Measurements from ENCODE around the gene TRIM67. TPM values are rescaled to one million over a fixed set of nuclear protein-coding genes. Genes with fewer than 3 reads are reported as not detected.
"Not testable (repeated sequence)": the region's sequence is repeated elsewhere in the genome, so short reads cannot be mapped to it uniquely, and the experiment has no call there.

Gene TRIM67
- total and polyA plus RNA-seq, 2 experiments from 2014 or later: not detected

- in situ Hi-C loops (cut with MboI): no loop called here
These were observed 39.7 kb upstream of the TRIM67 start for GRCh38 chr1:231122143-231122542.

GRCh38 chr1:231124746-231125145 is 37.1 kb upstream of the TRIM67 start:
- H2AFZ ChIP-seq: no peak overlapping the region
- TF ChIP-seq EZH2phosphoT487 (IDR thresholded peaks at IDR 0.05; ENCODE audit: insufficient read depth, low read depth) (no peak), EZH2 (IDR thresholded peaks at IDR 0.05; ENCODE audit: insufficient read depth, poor library complexity, severe bottlenecking) (no peak)
- H3K4me2 ChIP-seq (ENCODE audit: unreplicated experiment): no peak overlapping the region
- H3K4me1 ChIP-seq (ENCODE audit: insufficient read depth): no peaks in the 10 kb centered on the region
- no peaks in the 10 kb centered on the region for H4K20me1 ChIP-seq (ENCODE audit: insufficient read depth)
- no peaks in the 10 kb centered on the region for H3K9me2 ChIP-seq (ENCODE audit: insufficient read depth)
- no peaks in the 10 kb centered on the region for H3F3A ChIP-seq (ENCODE audit: insufficient read depth)
- no peaks in the 10 kb centered on the region for H3K9me3 ChIP-seq (ENCODE audit: low read depth)
- in situ Hi-C loops (cut with MboI): no loop called here
- no peak for DNase-seq
- H3K79me2 ChIP-seq (ENCODE audit: insufficient read depth): no peaks in the 10 kb centered on the region
- H3K36me3 ChIP-seq (ENCODE audit: low read depth): no peaks in the 10 kb centered on the region
- H3K27ac ChIP-seq: no peak overlapping the region
- no peaks in the 10 kb centered on the region for H3K27me3 ChIP-seq (replicated peaks; ENCODE audit: insufficient read depth)
- H3K4me3 ChIP-seq: no peak overlapping the region
- WGBS, 2 experiments (ENCODE audit: low coverage in 1 of 2, low lambda C conversion rate in 2 of 2, missing lambda C conversion rate in 2 of 2): 50 to 52% methylated on average over 13 to 14 of the region's 14 CpGs
- no peak overlapping the region for H3K9ac ChIP-seq

More at GRCh38 chr1:231122143-231122542, 39.7 kb upstream of the TRIM67 start:
- Histone ChIP-seq H3K79me2 (ENCODE audit: insufficient read depth) (no peaks in the 10 kb centered on the region), H3K27ac (no peak overlapping the region), H3K9me2 (ENCODE audit: insufficient read depth) (no peaks in the 10 kb centered on the region), H3F3A (ENCODE audit: insufficient read depth) (no peaks in the 10 kb centered on the region), H3K4me1 (ENCODE audit: insufficient read depth) (no peaks in the 10 kb centered on the region), H2AFZ (no peak overlapping the region), H3K9ac (no peak overlapping the region), H4K20me1 (ENCODE audit: insufficient read depth) (no peaks in the 10 kb centered on the region), H3K36me3 (ENCODE audit: low read depth) (no peaks in the 10 kb centered on the region), H3K4me3 (no peak overlapping the region), H3K4me2 (ENCODE audit: unreplicated experiment) (no peak overlapping the region), H3K27me3 (replicated peaks; ENCODE audit: insufficient read depth) (peaks cover 6% of the 10 kb centered on the region), H3K9me3 (ENCODE audit: low read depth) (no peaks in the 10 kb centered on the region)
- TF ChIP-seq EZH2phosphoT487 (IDR thresholded peaks at IDR 0.05; ENCODE audit: insufficient read depth, low read depth): no peak
- no peak for TF ChIP-seq EZH2 (IDR thresholded peaks at IDR 0.05; ENCODE audit: insufficient read depth, poor library complexity, severe bottlenecking)
- WGBS, 2 experiments (ENCODE audit: low coverage in 1 of 2, low lambda C conversion rate in 2 of 2, missing lambda C conversion rate in 2 of 2): 46 to 52% methylated on average over 2 of the region's 2 CpGs
- DNase-seq: no peak

- TF ChIP-seq EZH2phosphoT487 (IDR thresholded peaks at IDR 0.05; ENCODE audit: insufficient read depth, low read depth): no peak
- no peak for TF ChIP-seq EZH2 (IDR thresholded peaks at IDR 0.05; ENCODE audit: insufficient read depth, poor library complexity, severe bottlenecking)
- no peak for DNase-seq
- no peaks in the 10 kb centered on the region for H3K4me1 ChIP-seq (ENCODE audit: insufficient read depth)
- 17 to 19% methylated on average over 9 of the region's 9 CpGs for WGBS, 2 experiments (ENCODE audit: low coverage in 1 of 2, low lambda C conversion rate in 2 of 2, missing lambda C conversion rate in 2 of 2)
- H3K9me3 ChIP-seq (ENCODE audit: low read depth): no peaks in the 10 kb centered on the region
- H3K4me3 ChIP-seq: no peak overlapping the region
- no peaks in the 10 kb centered on the region for H3K36me3 ChIP-seq (ENCODE audit: low read depth)
- no peak overlapping the region for H3K27ac ChIP-seq
- H2AFZ ChIP-seq: no peak overlapping the region
- no peaks in the 10 kb centered on the region for H3K79me2 ChIP-seq (ENCODE audit: insufficient read depth)
- no peak overlapping the region for H3K9ac ChIP-seq
- no peaks in the 10 kb centered on the region for H4K20me1 ChIP-seq (ENCODE audit: insufficient read depth)
- H3K9me2 ChIP-seq (ENCODE audit: insufficient read depth): no peaks in the 10 kb centered on the region
- H3K4me2 ChIP-seq (ENCODE audit: unreplicated experiment): no peak overlapping the region
- H3K27me3 ChIP-seq (replicated peaks; ENCODE audit: insufficient read depth): no peaks in the 10 kb centered on the region
- in situ Hi-C loops (cut with MboI): no loop called here
- no peaks in the 10 kb centered on the region for H3F3A ChIP-seq (ENCODE audit: insufficient read depth)
These were observed 35.8 kb upstream of the TRIM67 start for GRCh38 chr1:231125972-231126580.

GRCh38 chr1:231127106-231127505 is 34.8 kb upstream of the TRIM67 start:
- DNase-seq; H3K9me3 ChIP-seq (ENCODE audit: low read depth); H3K4me3 ChIP-seq; H3K79me2 ChIP-seq (ENCODE audit: insufficient read depth); H2AFZ ChIP-seq; H3K27ac ChIP-seq; H3K9ac ChIP-seq; H3K4me2 ChIP-seq (ENCODE audit: unreplicated experiment); H3K36me3 ChIP-seq (ENCODE audit: low read depth); in situ Hi-C loops (cut with MboI); H3K27me3 ChIP-seq (replicated peaks; ENCODE audit: insufficient read depth); H4K20me1 ChIP-seq (ENCODE audit: insufficient read depth); H3K9me2 ChIP-seq (ENCODE audit: insufficient read depth); H3K4me1 ChIP-seq (ENCODE audit: insufficient read depth); H3F3A ChIP-seq (ENCODE audit: insufficient read depth): not testable (repeated sequence)
- WGBS, 2 experiments (ENCODE audit: low coverage in 1 of 2, low lambda C conversion rate in 2 of 2, missing lambda C conversion rate in 2 of 2): 31 to 36% methylated on average over 5 to 6 of the region's 6 CpGs

- H3K4me2 ChIP-seq (ENCODE audit: unreplicated experiment); H3K9ac ChIP-seq; H3K4me3 ChIP-seq; H3K27me3 ChIP-seq (replicated peaks; ENCODE audit: insufficient read depth); in situ Hi-C loops (cut with MboI); H3K4me1 ChIP-seq (ENCODE audit: insufficient read depth); H4K20me1 ChIP-seq (ENCODE audit: insufficient read depth); H2AFZ ChIP-seq; H3K79me2 ChIP-seq (ENCODE audit: insufficient read depth); H3K9me3 ChIP-seq (ENCODE audit: low read depth); H3F3A ChIP-seq (ENCODE audit: insufficient read depth); DNase-seq; H3K36me3 ChIP-seq (ENCODE audit: low read depth); H3K27ac ChIP-seq; H3K9me2 ChIP-seq (ENCODE audit: insufficient read depth): not testable (repeated sequence)
- WGBS, 2 experiments (ENCODE audit: low coverage in 1 of 2, low lambda C conversion rate in 2 of 2, missing lambda C conversion rate in 2 of 2): 74 to 78% methylated on average over 7 to 22 of the region's 27 CpGs
These were observed 33.4 kb upstream of the TRIM67 start for GRCh38 chr1:231128471-231128870.
